WTC11 (cell line): ENCODE measurements around the gene COL4A1. TPM values are rescaled to one million over a fixed set of nuclear protein-coding genes. Genes with fewer than 3 reads are reported as not detected.

Experiments used
- ATAC-seq: fragments of 200-7000 bp; cut with Tn5 transposase; 2 replicates; pipeline ENCODE4 v1.10.0; 2021; ENCODE audit warnings: mild to moderate bottlenecking, moderate library complexity
- CTCF ChIA-PET: fragments of 300-600 bp; sonication (Branson Sonifier 250); formaldehyde crosslinking; loops from one replicate; lab custom pipeline; 2021; ENCODE audit warnings: antibody characterized with exemption; lab: Charles Lee
- POLR2A ChIA-PET: fragments of 350-600 bp; sonication (Branson Sonifier 250); formaldehyde crosslinking; loops from one replicate; lab custom pipeline; 2021; ENCODE audit warnings: antibody characterized with exemption; lab: Charles Lee
- DNase-seq: peaks from one replicate; pipeline ENCODE4 v3.0.0; 2021; ENCODE audit warnings: low spot score
- H3K27ac Mint-ChIP-seq: 2 replicates; pipeline ENCODE4 v1.8.0; 2021; ENCODE audit warnings: mixed read lengths
- H3K27me3 Mint-ChIP-seq: 2 replicates; pipeline ENCODE4 v1.8.0; 2021; ENCODE audit warnings: low read depth, mild to moderate bottlenecking, moderate library complexity, mixed read lengths
- H3K36me3 Mint-ChIP-seq: 2 replicates; pipeline ENCODE4 v1.8.0; 2021; ENCODE audit warnings: mixed read lengths
- H3K4me1 Mint-ChIP-seq: 2 replicates; pipeline ENCODE4 v1.8.0; 2022; ENCODE audit warnings: mixed read lengths
- H3K4me3 Mint-ChIP-seq: 2 replicates; pipeline ENCODE4 v1.8.0; 2021; ENCODE audit warnings: mild to moderate bottlenecking, moderate library complexity, mixed read lengths
- H3K9me3 Mint-ChIP-seq: 2 replicates; pipeline ENCODE4 v1.8.0; 2021; ENCODE audit warnings: mixed read lengths
- ATF6 ChIP-seq: sonication (generic); formaldehyde crosslinking; IDR thresholded peaks from 2 replicates; pipeline ENCODE4 v1.8.1; 2023; ENCODE audit warnings: mild to moderate bottlenecking, missing genetic modification reagents
- CDX4 ChIP-seq: fragments of 250-450 bp; sonication (Bioruptor Pico); IDR thresholded peaks from 2 replicates; pipeline ENCODE4 v1.9.0; 2021; ENCODE audit warnings: moderate library complexity, mild to moderate bottlenecking, inconsistent platforms, borderline replicate concordance
- CREB1 ChIP-seq: sonication (generic); formaldehyde crosslinking; IDR thresholded peaks from 2 replicates; pipeline ENCODE4 v1.8.0; 2023; ENCODE audit warnings: mild to moderate bottlenecking, missing genetic modification reagents
- E2F4 ChIP-seq: sonication (generic); formaldehyde crosslinking; IDR thresholded peaks from 2 replicates; pipeline ENCODE4 v1.8.1; 2022; ENCODE audit warnings: low read depth, mild to moderate bottlenecking, moderate library complexity, missing genetic modification reagents, borderline replicate concordance
- ESRRA ChIP-seq: sonication (generic); formaldehyde crosslinking; IDR thresholded peaks from 2 replicates; pipeline ENCODE4 v1.8.1; 2022; ENCODE audit warnings: mild to moderate bottlenecking, missing genetic modification reagents, borderline replicate concordance
- GRHL2 ChIP-seq: fragments of 250-450 bp; sonication (Bioruptor Pico); IDR thresholded peaks from 2 replicates; pipeline ENCODE4 v1.8.0; 2022; ENCODE audit warnings: mild to moderate bottlenecking, moderate library complexity; ENCODE audit not compliant: insufficient replicate concordance, severe bottlenecking
- HMGXB4 ChIP-seq: sonication (generic); formaldehyde crosslinking; IDR thresholded peaks from 2 replicates; pipeline ENCODE4 v1.8.1; 2023; ENCODE audit warnings: mild to moderate bottlenecking, moderate library complexity, missing genetic modification reagents
- MYBL2 ChIP-seq: sonication (generic); formaldehyde crosslinking; IDR thresholded peaks from 2 replicates; pipeline ENCODE4 v1.8.1; 2023; ENCODE audit warnings: mild to moderate bottlenecking, moderate library complexity, missing genetic modification reagents
- NR3C1 ChIP-seq: sonication (generic); formaldehyde crosslinking; conservative IDR thresholded peaks from 2 replicates; pipeline ENCODE4 v1.8.1; 2023; ENCODE audit warnings: low read depth, mild to moderate bottlenecking, missing genetic modification reagents
- SMAD4 ChIP-seq: sonication (generic); formaldehyde crosslinking; IDR thresholded peaks from 2 replicates; pipeline ENCODE4 v1.8.0; 2022; ENCODE audit warnings: mild to moderate bottlenecking, missing genetic modification reagents
- TEAD4 ChIP-seq: sonication (generic); formaldehyde crosslinking; IDR thresholded peaks from 2 replicates; pipeline ENCODE4 v1.8.0; 2022; ENCODE audit warnings: mild to moderate bottlenecking, missing genetic modification reagents
- USF1 ChIP-seq: sonication (generic); formaldehyde crosslinking; IDR thresholded peaks from 2 replicates; pipeline ENCODE4 v1.8.0; 2022; ENCODE audit warnings: mild to moderate bottlenecking, missing genetic modification reagents
- ZBTB43 ChIP-seq: sonication (generic); formaldehyde crosslinking; IDR thresholded peaks from 2 replicates; pipeline ENCODE4 v1.8.1; 2023; ENCODE audit warnings: mild to moderate bottlenecking, missing genetic modification reagents
- ZNF121 ChIP-seq: sonication (generic); formaldehyde crosslinking; IDR thresholded peaks from 2 replicates; pipeline ENCODE4 v1.8.0; 2023; ENCODE audit warnings: missing genetic modification reagents
- ZNF425 ChIP-seq: fragments of 250-450 bp; sonication (Bioruptor Pico); conservative IDR thresholded peaks from 2 replicates; pipeline ENCODE4 v1.9.0; 2021; ENCODE audit warnings: mild to moderate bottlenecking
- total RNA-seq: library from RNA; stranded (reverse); gene quantifications from 3 replicates; pipeline ENCODE4 v1.2.3, GENCODE V29; 2021

COL4A1 gene
- total RNA-seq, 1 experiment from 2014 or later, result 89.6 TPM

GRCh38 chr13:110318920-110319319, 12.0 kb upstream of the COL4A1 start:
- POLR2A ChIA-PET, result no interaction called here

GRCh38 chr13:110317496-110318195, 10.7 kb upstream of the COL4A1 start:
- ChIA-PET POLR2A (no interaction called here), CTCF (no interaction called here)
- ATAC-seq (no peak), DNase-seq (no peak)
- H3K27ac Mint-ChIP-seq, result no peak overlapping the region
- H3K27me3 Mint-ChIP-seq, result no peaks in the 10 kb centered on the region
- peaks cover 12% of the 10 kb centered on the region for H3K36me3 Mint-ChIP-seq
- peaks cover 8% of the 10 kb centered on the region for H3K9me3 Mint-ChIP-seq
- H3K4me1 Mint-ChIP-seq, result peaks cover 17% of the 10 kb centered on the region
- no peak overlapping the region for H3K4me3 Mint-ChIP-seq
- TF ChIP-seq NR3C1 (CRISPR knock-in tag) (no peak), MYBL2 (CRISPR knock-in tag) (no peak), ZNF425 (no peak), USF1 (CRISPR knock-in tag) (no peak), ATF6 (CRISPR knock-in tag) (no peak), ZBTB43 (no peak), CREB1 (CRISPR knock-in tag) (no peak)

More at GRCh38 chr13:110318920-110319319, 12.0 kb upstream of the COL4A1 start:
- DNase-seq (no peak), ATAC-seq (no peak)
- CTCF ChIA-PET, result no interaction called here
- Mint-ChIP-seq H3K36me3 (peaks cover 12% of the 10 kb centered on the region), H3K27ac (no peak overlapping the region), H3K4me3 (no peak overlapping the region), H3K9me3 (peaks cover 8% of the 10 kb centered on the region), H3K27me3 (no peaks in the 10 kb centered on the region), H3K4me1 (peaks cover 22% of the 10 kb centered on the region)
- TF ChIP-seq TEAD4 (CRISPR knock-in tag) (no peak), ESRRA (CRISPR knock-in tag) (no peak), E2F4 (CRISPR knock-in tag) (no peak), GRHL2 (CRISPR knock-in tag) (no peak), SMAD4 (CRISPR knock-in tag) (no peak), ZNF425 (no peak), ZNF121 (no peak), CDX4 (CRISPR knock-in tag) (no peak), HMGXB4 (CRISPR knock-in tag) (no peak)
